HepG2 (cell line): ENCODE data around the gene LGALS9. TPM values are rescaled to one million over a fixed set of nuclear protein-coding genes. Genes with fewer than 3 reads are reported as not detected.
A peak's percentile ranks its signal among the peaks of the same experiment; 100 is the strongest.

Source experiments
- ATAC-seq: fragments of 200-7000 bp; cut with Tn5 transposase; 3 replicates; pipeline ENCODE4 v1.9.1; 2020; ENCODE audit warnings: mild to moderate bottlenecking, moderate library complexity
- BruUV-seq: library from RNA; stranded (reverse); fragments of 400-500 nt; replicated peaks from 2 replicates; lab custom pipeline; 2021; lab: Mats Ljungman, UMichigan
- CTCF ChIA-PET: fragments of 300-600 bp; formaldehyde crosslinking; extraction: SDS; loops from one replicate; lab custom pipeline; 2021; ENCODE audit warnings: low total read pairs, inconsistent platforms, low intra/inter-chr PET ratio; lab: Yijun Ruan, JAX
- POLR2A ChIA-PET: fragments of 350-600 bp; sonication (Branson Sonifier 250); formaldehyde crosslinking; loops from one replicate; lab custom pipeline; 2020; ENCODE audit warnings: antibody characterized with exemption, inconsistent platforms; lab: Yijun Ruan, JAX
- DNase-seq: peaks from one replicate; pipeline ENCODE4 v3.0.0-alpha.2; 2015; ENCODE audit warnings: low spot score
- FAIRE-seq: peaks from 3 replicates; lab custom pipeline; 2011; peaks lifted over from hg19 to GRCh38; lab: Jason Lieb, UNC
- H2AFZ ChIP-seq: one replicate; pipeline ENCODE4 v1.6.1; 2011; ENCODE audit warnings: low read length, inconsistent platforms
- H3K27ac ChIP-seq: fragments of 300-600 bp; 3 replicates; pipeline ENCODE4 v1.8.0; 2011; ENCODE audit warnings: mixed run types, mild to moderate bottlenecking, mixed read lengths, low read length, inconsistent platforms; ENCODE audit not compliant: insufficient read depth; ENCODE audit errors: extremely low read length
- H3K27me3 ChIP-seq, 2 experiments: fragments of 200-600 bp in 1 of 2; 2 replicates in 1 of 2; 3 replicates in 1 of 2; pipeline versions ENCODE4 v1.6.0 to v1.8.0; 2011; ENCODE audit warnings: low read length in 2 of 2, mild to moderate bottlenecking in 2 of 2, moderate library complexity in 2 of 2, inconsistent platforms in 1 of 2; ENCODE audit not compliant: insufficient read depth in 2 of 2, control insufficient read depth in 1 of 2
- H3K36me3 ChIP-seq, 2 experiments: fragments of 200-600 bp in 1 of 2; replicated peaks in 1 of 2; 2 replicates in 1 of 2; 3 replicates in 1 of 2; pipeline versions ENCODE4 v1.5.1 to v1.8.0; 2011; ENCODE audit warnings: low read length in 2 of 2, inconsistent platforms in 1 of 2; ENCODE audit not compliant: insufficient read depth in 2 of 2, control insufficient read depth in 1 of 2
- H3K4me1 ChIP-seq: 2 replicates; pipeline ENCODE4 v1.5.1; 2012; ENCODE audit warnings: low read length, inconsistent platforms; ENCODE audit not compliant: insufficient read depth
- H3K4me2 ChIP-seq: 2 replicates; pipeline ENCODE4 v1.6.0; 2011; ENCODE audit warnings: low read depth, low read length, inconsistent platforms
- H3K4me3 ChIP-seq, 3 experiments: fragments of 200-600 bp in 1 of 3; sonication (generic), shearing (Covaris generic) in 1 of 3; replicated peaks in 1 of 3; 2 replicates each; pipeline ENCODE4 v1.5.1; 2011 to 2016; ENCODE audit warnings: low read length in 3 of 3, inconsistent platforms in 2 of 3, low read depth in 2 of 3, mild to moderate bottlenecking in 2 of 3, control low read depth in 1 of 3, mixed read lengths in 1 of 3; ENCODE audit not compliant: insufficient read depth in 1 of 3
- H3K79me2 ChIP-seq: one replicate; pipeline ENCODE4 v1.6.1; 2011; ENCODE audit warnings: low read length, inconsistent platforms; ENCODE audit not compliant: insufficient read depth
- H3K9ac ChIP-seq: 2 replicates; pipeline ENCODE4 v1.6.0; 2011; ENCODE audit warnings: mild to moderate bottlenecking, low read depth, low read length, inconsistent platforms; ENCODE audit not compliant: insufficient read depth
- H3K9me3 ChIP-seq: 2 replicates; pipeline ENCODE4 v1.5.1; 2012; ENCODE audit warnings: mild to moderate bottlenecking, low read length
- H4K20me1 ChIP-seq: 2 replicates; pipeline ENCODE4 v1.6.0; 2011; ENCODE audit warnings: inconsistent platforms, mild to moderate bottlenecking, low read length, moderate library complexity; ENCODE audit not compliant: insufficient read depth
- ETV5 ChIP-seq: IDR thresholded peaks from 2 replicates; pipeline ENCODE4 v1.6.1; 2018; ENCODE audit warnings: missing biosample characterization, missing genetic modification reagents, inconsistent platforms, borderline replicate concordance
- MTF1 ChIP-seq: sonication (generic); formaldehyde crosslinking; IDR thresholded peaks from 2 replicates; pipeline ENCODE4 v1.5.0; 2020; ENCODE audit warnings: missing genetic modification reagents
- YY1 ChIP-seq: IDR thresholded peaks from 2 replicates; pipeline ENCODE4 v1.6.1; 2011; ENCODE audit warnings: low read length, low read depth, moderate library complexity, mild to moderate bottlenecking; ENCODE audit not compliant: insufficient read depth, insufficient replicate concordance
- ZFP41 ChIP-seq: sonication (generic); formaldehyde crosslinking; IDR thresholded peaks from 2 replicates; pipeline ENCODE4 v1.4.0; 2020; ENCODE audit warnings: mild to moderate bottlenecking, missing genetic modification reagents, borderline replicate concordance
- ZKSCAN5 ChIP-seq: sonication (generic); formaldehyde crosslinking; IDR thresholded peaks from 2 replicates; pipeline ENCODE4 v1.5.1; 2020; ENCODE audit warnings: mild to moderate bottlenecking, missing genetic modification reagents
- WGBS: methylation state at CpG from one replicate; pipeline ENCODE4 v1.1.6; 2017; ENCODE audit warnings: low lambda C conversion rate; 5-methylcytosine and 5-hydroxymethylcytosine counted together
- in situ Hi-C: cut with HindIII; loops from 2 replicates; pipeline ENCODE4 v1.10.0; 2017; ENCODE audit warnings: low pct_unique_long_range_greater_than_20kb; ENCODE audit not compliant: extremely low pct_ligation_motif_present
- intact Hi-C: fragments of 100-400 bp; cut with micrococcal nuclease; formaldehyde crosslinking; loops from one replicate; pipeline ENCODE4 v1.10.0; 2022; ENCODE audit not compliant: unreplicated experiment
- polyA plus RNA-seq, 8 experiments: library from polyadenylated mRNA; depleted of rRNA in 3 of 8; stranded (reverse) in 7 of 8; unstranded in 1 of 8; fragments of >200 nt; fragmentation: Illumina TruSeq in 4 of 8; extraction: Trizol in 4 of 8; gene quantifications; 2 replicates each; pipeline versions ENCODE4 v1.2.1 to v1.2.3, GENCODE V29; 2011 to 2016; ENCODE audit warnings: low read depth in 4 of 8, missing spikeins in 1 of 8, mixed read lengths in 1 of 8; ENCODE audit not compliant: insufficient read depth in 1 of 8
- total RNA-seq, 5 experiments: library from RNA; depleted of rRNA; stranded (reverse); fragments of >200 nt; fragmentation: Illumina TruSeq; extraction: Trizol; gene quantifications; 2 replicates each; pipeline ENCODE4 v1.2.3, GENCODE V29; 2016; ENCODE audit warnings: low read depth in 1 of 5
- TF ChIP-seq, protein P1 (sequence below): IDR thresholded peaks from 2 replicates; pipeline ENCODE4 v1.6.1; 2018; ENCODE audit warnings: missing genetic modification reagents
- TF ChIP-seq, protein P2 (sequence below): sonication (generic); formaldehyde crosslinking; IDR thresholded peaks from 2 replicates; pipeline ENCODE4 v1.4.0; 2020; ENCODE audit warnings: missing genetic modification reagents, borderline replicate concordance
- TF ChIP-seq, protein P3 (sequence below): sonication (generic); formaldehyde crosslinking; IDR thresholded peaks from 2 replicates; pipeline ENCODE4 v1.9.0; 2022; ENCODE audit warnings: low read depth, missing genetic modification reagents

LGALS9 gene
- total and polyA plus RNA-seq, 2 of the 13 experiments (the other 11 are each of a cell fraction or from before 2014, with no cell fraction given), result 0.40 to 1.4 TPM

DNA sequence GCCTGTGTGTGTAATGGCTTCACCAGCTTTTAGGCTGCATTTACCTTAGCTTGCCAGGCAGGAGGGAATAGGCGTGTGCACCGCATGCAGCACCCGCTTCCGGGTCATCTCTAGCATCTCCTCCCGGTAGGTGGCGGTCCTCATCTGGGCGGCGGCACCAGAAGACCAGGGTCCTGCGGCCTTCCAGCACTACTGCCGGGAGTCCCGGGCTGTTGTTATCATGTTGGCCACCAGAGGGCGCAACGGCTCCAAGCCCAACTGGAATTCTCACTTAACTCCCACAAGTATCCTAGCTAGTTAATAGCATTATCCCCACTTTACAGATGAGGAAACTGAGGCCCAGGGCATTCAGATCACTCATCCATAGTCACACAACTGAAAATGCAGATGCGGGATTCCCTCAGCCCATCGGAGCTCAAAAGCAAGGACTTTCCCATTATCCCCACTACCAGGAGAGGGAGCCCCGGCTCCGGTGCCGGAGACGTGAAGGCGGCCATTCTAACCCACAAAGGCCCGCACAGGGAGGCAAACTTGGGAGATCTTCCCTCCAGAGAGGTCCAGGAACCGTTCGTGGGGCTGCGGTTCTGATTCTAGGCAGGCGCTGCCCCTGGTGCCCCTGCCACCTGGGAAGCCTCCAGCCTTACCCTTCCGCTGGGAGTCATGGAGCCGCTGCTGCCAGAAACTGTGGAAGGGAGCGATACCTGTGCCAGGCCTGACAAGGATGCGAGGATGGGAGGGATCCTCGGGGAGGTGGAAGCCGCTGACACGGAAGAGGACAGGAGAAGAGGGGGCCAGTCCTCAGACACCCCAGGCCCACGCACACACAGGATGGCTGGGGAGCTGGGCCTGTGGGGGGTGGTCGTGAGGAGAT lies 23.9 kb downstream of the LGALS9 start:
- no peak overlapping the region for H2AFZ ChIP-seq
- peak; percentile 86 for FAIRE-seq
- no peaks in the 10 kb centered on the region for H3K79me2 ChIP-seq
- H3K4me1 ChIP-seq, result no peaks in the 10 kb centered on the region
- POLR2A ChIA-PET, result no interaction called here
- peak; percentile 85 for DNase-seq
- no peak overlapping the region for H3K9ac ChIP-seq
- WGBS, result 37% methylated on average over 17 of the region's 34 CpGs
- intact Hi-C loops, result loop anchor here (5.0 kb wide), 2 partner anchors 152 to 227 kb away; no protein-coding TSS in a partner anchor
- no peak overlapping the region; the same call in 1 of the 2 replicates for H3K4me2 ChIP-seq
- H4K20me1 ChIP-seq, result no peaks in the 10 kb centered on the region
- no peak overlapping the region for H3K27ac ChIP-seq
- H3K27me3 ChIP-seq, result peaks cover 0 to 4% of the 10 kb centered on the region in 2 experiments; a peak in 3 of 5 replicates
- H3K36me3 ChIP-seq, result no peaks in the 10 kb centered on the region
- ATAC-seq, result peak; percentile 98
- in situ Hi-C loops, result loop anchor here (5.0 to 10.0 kb wide), 3 partner anchors 48 to 230 kb away; no protein-coding TSS in a partner anchor
- H3K9me3 ChIP-seq, result no peaks in the 10 kb centered on the region
- no TSS peak for BruUV-seq
- CTCF ChIA-PET, result interaction anchor here (1.0 to 2.6 kb wide), 6 partner anchors 45 to 274 kb away, joined by 3 to 44 read pairs (median 4); no protein-coding TSS in a partner anchor
- no peak overlapping the region for H3K4me3 ChIP-seq
- peak; percentile 25; the same call in 1 of the 2 replicates for TF ChIP-seq ETV5
- no peak for TF ChIP-seq ZKSCAN5 (CRISPR knock-in tag)
- TF ChIP-seq YY1, result peak; percentile 33
- no peak for TF ChIP-seq ZFP41 (CRISPR knock-in tag)
- TF ChIP-seq, protein P1, sequence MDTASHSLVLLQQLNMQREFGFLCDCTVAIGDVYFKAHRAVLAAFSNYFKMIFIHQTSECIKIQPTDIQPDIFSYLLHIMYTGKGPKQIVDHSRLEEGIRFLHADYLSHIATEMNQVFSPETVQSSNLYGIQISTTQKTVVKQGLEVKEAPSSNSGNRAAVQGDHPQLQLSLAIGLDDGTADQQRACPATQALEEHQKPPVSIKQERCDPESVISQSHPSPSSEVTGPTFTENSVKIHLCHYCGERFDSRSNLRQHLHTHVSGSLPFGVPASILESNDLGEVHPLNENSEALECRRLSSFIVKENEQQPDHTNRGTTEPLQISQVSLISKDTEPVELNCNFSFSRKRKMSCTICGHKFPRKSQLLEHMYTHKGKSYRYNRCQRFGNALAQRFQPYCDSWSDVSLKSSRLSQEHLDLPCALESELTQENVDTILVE, result no peak
- TF ChIP-seq, protein P2, sequence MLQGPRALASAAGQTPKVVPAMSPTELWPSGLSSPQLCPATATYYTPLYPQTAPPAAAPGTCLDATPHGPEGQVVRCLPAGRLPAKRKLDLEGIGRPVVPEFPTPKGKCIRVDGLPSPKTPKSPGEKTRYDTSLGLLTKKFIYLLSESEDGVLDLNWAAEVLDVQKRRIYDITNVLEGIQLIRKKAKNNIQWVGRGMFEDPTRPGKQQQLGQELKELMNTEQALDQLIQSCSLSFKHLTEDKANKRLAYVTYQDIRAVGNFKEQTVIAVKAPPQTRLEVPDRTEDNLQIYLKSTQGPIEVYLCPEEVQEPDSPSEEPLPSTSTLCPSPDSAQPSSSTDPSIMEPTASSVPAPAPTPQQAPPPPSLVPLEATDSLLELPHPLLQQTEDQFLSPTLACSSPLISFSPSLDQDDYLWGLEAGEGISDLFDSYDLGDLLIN (CRISPR knock-in tag), result no peak
- no peak for TF ChIP-seq MTF1 (CRISPR knock-in tag)
- TF ChIP-seq, protein P3, sequence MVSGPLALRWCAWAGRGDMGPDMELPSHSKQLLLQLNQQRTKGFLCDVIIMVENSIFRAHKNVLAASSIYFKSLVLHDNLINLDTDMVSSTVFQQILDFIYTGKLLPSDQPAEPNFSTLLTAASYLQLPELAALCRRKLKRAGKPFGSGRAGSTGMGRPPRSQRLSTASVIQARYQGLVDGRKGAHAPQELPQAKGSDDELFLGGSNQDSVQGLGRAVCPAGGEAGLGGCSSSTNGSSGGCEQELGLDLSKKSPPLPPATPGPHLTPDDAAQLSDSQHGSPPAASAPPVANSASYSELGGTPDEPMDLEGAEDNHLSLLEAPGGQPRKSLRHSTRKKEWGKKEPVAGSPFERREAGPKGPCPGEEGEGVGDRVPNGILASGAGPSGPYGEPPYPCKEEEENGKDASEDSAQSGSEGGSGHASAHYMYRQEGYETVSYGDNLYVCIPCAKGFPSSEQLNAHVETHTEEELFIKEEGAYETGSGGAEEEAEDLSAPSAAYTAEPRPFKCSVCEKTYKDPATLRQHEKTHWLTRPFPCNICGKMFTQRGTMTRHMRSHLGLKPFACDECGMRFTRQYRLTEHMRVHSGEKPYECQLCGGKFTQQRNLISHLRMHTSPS (CRISPR knock-in tag), result no peak
